ENCODE data around the gene GPS2.

GPS2 gene

GRCh38 chr17:7315570-7316235 lies 543 bp upstream of the GPS2 start:
- H3K27ac ChIP-seq (ENCODE audit: low read depth, low read length), result peak overlapping the region; percentile 94
- peaks cover 14% of the 10 kb centered on the region for H3K4me1 ChIP-seq (ENCODE audit: control insufficient read depth, insufficient read depth, low read length)
- H3K36me3 ChIP-seq (ENCODE audit: control insufficient read depth, insufficient read depth, low read length), result peaks cover 72% of the 10 kb centered on the region
- H3K9ac ChIP-seq (ENCODE audit: low read length), result peak overlapping the region; percentile 84
- H3K9me3 ChIP-seq (ENCODE audit: control insufficient read depth, insufficient read depth, low read depth, low read length), result no peaks in the 10 kb centered on the region
- H3K27me3 ChIP-seq (ENCODE audit: control insufficient read depth, insufficient read depth, low read length), result no peaks in the 10 kb centered on the region
- peak overlapping the region; percentile 90 for H3K4me3 ChIP-seq (ENCODE audit: low read depth, low read length)

DNA sequence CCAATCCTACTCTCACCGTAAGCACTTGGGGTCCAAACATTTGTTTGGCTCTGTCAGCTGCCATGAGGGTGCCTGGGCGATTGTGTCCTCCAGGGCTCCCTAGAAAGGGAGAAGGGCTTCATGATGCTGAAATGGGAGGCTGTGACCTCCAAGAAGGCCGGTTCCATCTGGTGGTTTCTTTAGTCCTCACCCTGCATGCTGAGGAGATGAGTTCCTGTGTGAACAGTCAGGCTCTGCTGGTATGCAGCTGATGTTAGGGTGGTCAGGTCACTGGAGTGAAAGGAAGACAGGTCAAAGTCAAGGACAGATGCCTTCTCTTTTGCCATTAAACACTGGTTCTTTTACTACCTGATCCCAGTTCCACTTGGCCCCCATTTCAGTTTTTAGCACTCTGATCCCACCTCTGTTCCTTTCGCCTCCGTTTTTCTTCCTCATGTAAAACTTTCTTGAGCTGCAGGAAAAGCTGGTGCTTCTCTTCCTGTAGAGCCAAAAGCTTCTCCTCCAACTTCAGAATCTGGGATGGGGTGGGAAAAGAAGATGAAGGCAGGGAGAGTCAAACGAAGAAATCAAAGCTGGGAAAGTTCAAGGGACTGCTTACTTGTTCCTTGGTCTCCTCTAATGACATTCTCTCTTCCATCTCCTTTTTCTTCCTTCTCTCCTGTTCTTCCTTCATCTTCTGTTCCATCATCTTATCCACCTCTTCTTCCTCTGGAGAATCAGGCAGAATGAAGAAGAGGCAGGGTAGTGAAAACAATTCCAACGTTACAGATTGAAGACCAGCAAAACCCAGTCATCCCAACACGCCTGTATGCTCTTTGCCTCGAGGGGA lies 1.1 kb downstream of the GPS2 start:
- Histone ChIP-seq H3K27me3 (ENCODE audit: control insufficient read depth, insufficient read depth, low read length) (no peaks in the 10 kb centered on the region), H3K27ac (ENCODE audit: low read depth, low read length) (0 out of 2 replicates have a peak overlapping the region, but pooled peaks have one; percentile 59), H3K4me3 (ENCODE audit: low read depth, low read length) (peak overlapping the region; percentile 90), H3K4me1 (ENCODE audit: control insufficient read depth, insufficient read depth, low read length) (peaks cover 17% of the 10 kb centered on the region), H3K9me3 (ENCODE audit: control insufficient read depth, insufficient read depth, low read depth, low read length) (no peaks in the 10 kb centered on the region), H3K36me3 (ENCODE audit: control insufficient read depth, insufficient read depth, low read length) (peaks cover 82% of the 10 kb centered on the region), H3K9ac (ENCODE audit: low read length) (peak overlapping the region; percentile 84)

DNA sequence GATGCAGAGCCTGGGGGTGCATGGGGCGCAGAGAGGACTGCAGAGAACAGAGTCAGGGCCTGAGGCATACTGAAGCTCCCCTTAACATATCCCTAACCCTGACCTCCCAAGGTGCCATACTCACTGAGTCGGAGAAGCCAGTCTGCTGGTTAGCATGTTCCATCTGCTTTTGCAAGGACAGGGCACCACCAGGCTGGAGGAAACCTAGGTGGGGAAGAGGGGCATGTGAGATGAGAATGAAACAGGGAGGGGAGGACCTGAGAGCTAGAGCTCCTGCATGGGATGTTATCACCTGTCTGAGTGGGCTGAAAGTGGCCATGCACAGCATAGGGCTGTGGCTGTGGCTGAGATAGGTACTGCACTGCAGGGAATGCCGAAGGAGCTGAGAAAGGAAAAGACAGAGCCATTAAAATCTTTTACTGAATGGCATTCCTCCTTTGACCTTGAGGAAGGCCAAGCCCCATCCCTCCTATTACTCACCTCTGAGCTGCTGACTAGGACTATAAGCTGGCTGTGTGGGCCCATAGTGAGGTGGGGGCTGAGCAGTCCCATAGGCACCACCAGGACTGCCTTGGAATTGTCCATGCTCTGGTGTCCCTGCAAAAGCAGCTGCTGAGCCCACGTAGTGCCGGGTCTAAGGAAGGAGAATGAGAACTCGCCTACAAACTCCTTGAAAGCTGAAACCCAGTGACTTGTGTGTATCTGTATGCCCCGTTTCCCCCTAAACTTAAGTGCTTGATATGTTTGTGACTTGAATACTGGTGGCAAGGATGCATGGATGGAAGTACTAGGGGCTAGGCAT lies 1.9 kb downstream of the GPS2 start:
- no peaks in the 10 kb centered on the region for H3K27me3 ChIP-seq (ENCODE audit: control insufficient read depth, insufficient read depth, low read length)
- peaks cover 79% of the 10 kb centered on the region for H3K36me3 ChIP-seq (ENCODE audit: control insufficient read depth, insufficient read depth, low read length)
- peak overlapping the region; percentile 84 for H3K9ac ChIP-seq (ENCODE audit: low read length)
- no peak overlapping the region for H3K27ac ChIP-seq (ENCODE audit: low read depth, low read length)
- H3K9me3 ChIP-seq (ENCODE audit: control insufficient read depth, insufficient read depth, low read depth, low read length), result no peaks in the 10 kb centered on the region
- peaks cover 18% of the 10 kb centered on the region for H3K4me1 ChIP-seq (ENCODE audit: control insufficient read depth, insufficient read depth, low read length)
- peak overlapping the region; percentile 90 for H3K4me3 ChIP-seq (ENCODE audit: low read depth, low read length)

- Histone ChIP-seq H3K9ac (ENCODE audit: low read length) (no peak overlapping the region), H3K36me3 (ENCODE audit: control insufficient read depth, insufficient read depth, low read length) (peaks cover 72% of the 10 kb centered on the region), H3K9me3 (ENCODE audit: control insufficient read depth, insufficient read depth, low read depth, low read length) (no peaks in the 10 kb centered on the region), H3K27me3 (ENCODE audit: control insufficient read depth, insufficient read depth, low read length) (no peaks in the 10 kb centered on the region), H3K4me1 (ENCODE audit: control insufficient read depth, insufficient read depth, low read length) (peaks cover 18% of the 10 kb centered on the region), H3K4me3 (ENCODE audit: low read depth, low read length) (no peak overlapping the region), H3K27ac (ENCODE audit: low read depth, low read length) (no peak overlapping the region)
Measured at GRCh38 chr17:7312432-7313087, 2.6 kb downstream of the GPS2 start.

DNA sequence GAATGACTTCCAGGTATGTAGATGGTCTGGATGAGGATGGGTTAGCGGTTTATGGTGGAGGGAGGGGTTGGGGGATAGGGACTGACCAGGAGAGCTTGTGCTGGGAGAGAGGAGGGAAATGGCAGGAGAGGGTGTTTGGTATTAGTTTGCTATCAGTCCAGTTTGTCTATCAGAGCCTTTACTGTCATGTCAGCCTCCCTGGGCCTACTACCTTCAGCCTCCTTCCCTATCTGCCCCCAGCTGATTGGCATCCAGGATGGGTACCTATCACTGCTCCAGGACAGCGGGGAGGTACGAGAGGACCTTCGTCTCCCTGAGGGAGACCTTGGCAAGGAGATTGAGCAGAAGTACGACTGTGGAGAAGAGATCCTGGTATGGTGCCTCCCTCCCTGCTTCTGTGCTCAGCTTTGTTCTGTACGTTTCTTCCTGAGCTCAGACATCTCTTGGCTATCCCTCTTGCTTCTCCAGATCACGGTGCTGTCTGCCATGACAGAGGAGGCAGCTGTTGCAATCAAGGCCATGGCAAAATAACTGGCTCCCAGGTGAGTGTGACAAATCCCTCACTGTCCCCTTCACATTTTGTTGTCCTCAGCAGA lies 4.0 kb downstream of the GPS2 start:
- Histone ChIP-seq H3K36me3 (ENCODE audit: control insufficient read depth, insufficient read depth, low read length) (peaks cover 61% of the 10 kb centered on the region), H3K4me1 (ENCODE audit: control insufficient read depth, insufficient read depth, low read length) (peaks cover 18% of the 10 kb centered on the region), H3K9me3 (ENCODE audit: control insufficient read depth, insufficient read depth, low read depth, low read length) (no peaks in the 10 kb centered on the region), H3K27me3 (ENCODE audit: control insufficient read depth, insufficient read depth, low read length) (no peaks in the 10 kb centered on the region), H3K4me3 (ENCODE audit: low read depth, low read length) (no peak overlapping the region), H3K9ac (ENCODE audit: low read length) (no peak overlapping the region), H3K27ac (ENCODE audit: low read depth, low read length) (no peak overlapping the region)

DNA sequence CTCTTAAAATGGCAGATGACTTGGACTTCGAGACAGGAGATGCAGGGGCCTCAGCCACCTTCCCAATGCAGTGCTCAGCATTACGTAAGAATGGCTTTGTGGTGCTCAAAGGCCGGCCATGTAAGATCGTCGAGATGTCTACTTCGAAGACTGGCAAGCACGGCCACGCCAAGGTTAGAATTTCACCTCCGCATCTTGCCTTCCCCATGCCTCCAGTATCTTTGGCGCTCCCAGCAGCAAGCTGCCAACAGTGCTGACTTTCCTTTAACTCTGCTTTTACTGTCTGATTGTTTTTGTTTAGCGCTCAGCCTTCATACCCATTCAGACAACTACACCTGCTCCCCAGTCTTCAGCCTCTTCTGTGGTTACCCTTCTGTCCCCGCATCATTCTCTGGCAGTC lies 5.5 kb downstream of the GPS2 start:
- H3K27ac ChIP-seq (ENCODE audit: low read depth, low read length), result no peak overlapping the region

DNA sequence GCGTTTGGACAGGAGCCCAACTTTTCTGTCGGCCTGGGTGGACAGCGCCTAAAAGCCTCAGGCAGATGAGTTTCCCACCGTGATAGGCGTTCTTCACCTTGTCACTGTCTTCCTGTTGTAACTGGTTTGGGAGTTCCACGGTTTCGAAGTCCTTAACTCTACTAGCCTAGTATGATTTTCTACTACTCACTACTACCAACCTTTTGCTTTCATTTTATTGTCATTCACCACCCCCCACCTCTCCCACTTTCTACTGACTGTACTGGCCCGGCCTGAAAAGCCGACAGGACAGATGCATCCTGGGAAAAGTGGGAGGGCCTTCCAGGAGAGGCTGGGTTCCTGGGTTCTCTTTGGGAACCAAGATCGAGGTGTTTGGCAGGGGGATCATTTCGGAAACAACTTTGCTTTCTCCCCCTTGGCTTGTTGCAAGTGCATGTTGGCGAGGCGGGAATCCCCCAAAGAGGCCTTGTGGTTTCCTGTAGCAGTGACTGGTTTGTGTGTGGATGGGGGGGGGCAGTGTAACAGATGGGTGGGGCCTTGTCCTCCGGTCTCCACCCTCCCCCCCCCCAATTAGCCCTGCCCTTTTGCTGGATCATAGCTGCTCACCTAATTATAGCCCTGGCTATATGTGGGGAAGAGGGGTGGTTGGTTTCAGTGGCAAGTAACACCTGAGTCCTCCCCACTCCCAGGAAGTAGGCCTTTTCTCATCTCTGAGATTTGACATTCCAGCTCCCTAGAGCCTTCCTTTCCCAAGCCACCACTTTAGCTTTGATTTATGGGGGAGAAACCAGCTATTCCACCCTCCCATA lies 6.3 kb downstream of the GPS2 start:
- Histone ChIP-seq H3K4me3 (ENCODE audit: low read depth, low read length) (peak overlapping the region; percentile 98), H3K4me1 (ENCODE audit: control insufficient read depth, insufficient read depth, low read length) (peaks cover 7% of the 10 kb centered on the region; the same call in 1 of the 2 replicates), H3K9me3 (ENCODE audit: control insufficient read depth, insufficient read depth, low read depth, low read length) (no peaks in the 10 kb centered on the region), H3K27me3 (ENCODE audit: control insufficient read depth, insufficient read depth, low read length) (no peaks in the 10 kb centered on the region), H3K36me3 (ENCODE audit: control insufficient read depth, insufficient read depth, low read length) (peaks cover 51% of the 10 kb centered on the region), H3K27ac (ENCODE audit: low read depth, low read length) (peak overlapping the region; percentile 97), H3K9ac (ENCODE audit: low read length) (peak overlapping the region; percentile 96)

More for the DNA sequence above, 5.5 kb downstream of the GPS2 start:
- Histone ChIP-seq H3K4me3 (ENCODE audit: low read depth, low read length) (peak overlapping the region; percentile 98; the same call in 1 of the 2 replicates), H3K27me3 (ENCODE audit: control insufficient read depth, insufficient read depth, low read length) (no peaks in the 10 kb centered on the region), H3K4me1 (ENCODE audit: control insufficient read depth, insufficient read depth, low read length) (peaks cover 12% of the 10 kb centered on the region), H3K9ac (ENCODE audit: low read length) (no peak overlapping the region), H3K9me3 (ENCODE audit: control insufficient read depth, insufficient read depth, low read depth, low read length) (no peaks in the 10 kb centered on the region), H3K36me3 (ENCODE audit: control insufficient read depth, insufficient read depth, low read length) (peaks cover 55% of the 10 kb centered on the region)

DNA sequence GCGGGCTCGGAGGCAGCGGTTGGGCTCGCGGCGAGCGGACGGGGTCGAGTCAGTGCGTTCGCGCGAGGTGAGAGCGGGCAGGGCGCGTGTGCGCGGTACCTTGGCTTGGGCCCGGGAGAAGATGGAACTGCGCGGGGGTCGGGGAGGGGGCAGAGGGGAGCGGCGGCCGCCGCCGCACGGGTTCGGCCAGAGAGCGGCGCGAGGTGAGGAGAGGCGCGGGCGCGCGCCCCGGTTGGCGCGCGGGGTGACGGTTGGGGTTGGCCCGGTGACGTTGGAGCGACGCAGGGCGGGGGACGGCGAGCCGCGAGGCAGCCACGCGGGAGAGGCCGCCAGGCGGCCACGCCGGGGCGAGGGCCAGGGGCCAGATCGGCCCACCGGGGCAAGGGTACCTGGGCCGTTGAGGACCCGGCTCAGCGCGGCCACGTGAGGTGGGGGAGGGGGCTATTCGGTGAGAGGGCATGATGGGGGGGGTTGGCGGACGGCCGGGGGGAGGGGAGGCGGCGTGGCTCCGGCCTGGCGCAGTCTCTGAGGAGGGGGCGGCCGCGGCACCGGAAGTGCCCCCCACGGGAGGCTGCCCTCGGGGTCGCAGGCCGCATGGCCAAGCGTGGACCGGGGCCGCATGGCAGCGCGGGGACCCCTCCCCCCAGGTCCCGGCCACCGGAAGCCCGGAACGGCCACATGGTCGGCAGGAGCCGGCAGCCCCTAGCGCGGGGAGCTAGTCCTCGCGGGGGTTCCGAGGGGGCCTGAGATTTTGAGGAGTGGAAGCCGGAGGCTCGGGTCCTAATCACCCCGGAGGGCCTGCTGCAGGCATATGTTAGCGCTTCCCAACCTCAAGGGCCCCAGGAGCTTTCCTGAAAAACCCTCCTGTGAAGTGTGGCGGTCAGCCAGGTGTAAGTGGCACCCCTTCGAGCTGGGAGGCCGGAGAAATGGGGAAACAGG lies 7.2 kb downstream of the GPS2 start:
- Histone ChIP-seq H3K27ac (ENCODE audit: low read depth, low read length) (peak overlapping the region; percentile 97), H3K9me3 (ENCODE audit: control insufficient read depth, insufficient read depth, low read depth, low read length) (no peaks in the 10 kb centered on the region), H3K9ac (ENCODE audit: low read length) (peak overlapping the region; percentile 96), H3K4me3 (ENCODE audit: low read depth, low read length) (peak overlapping the region; percentile 98), H3K4me1 (ENCODE audit: control insufficient read depth, insufficient read depth, low read length) (peaks cover 5% of the 10 kb centered on the region; the same call in 1 of the 2 replicates), H3K27me3 (ENCODE audit: control insufficient read depth, insufficient read depth, low read length) (no peaks in the 10 kb centered on the region), H3K36me3 (ENCODE audit: control insufficient read depth, insufficient read depth, low read length) (peaks cover 43% of the 10 kb centered on the region)

Measured in HUES6 (cell line).